Fibroblast of lung (primary cell): Measurements from ENCODE around the gene SPTY2D1. TPM values are rescaled to one million over a fixed set of nuclear protein-coding genes. Genes with fewer than 3 reads are reported as not detected.

Experiments used
- DNase-seq, 2 donors: peaks; one replicate each; pipeline versions ENCODE4 v3.0.0 to v3.0.0-alpha.2; 2010; ENCODE audit warnings: low read depth in 2 of 2
- H2AFZ ChIP-seq: 2 replicates; pipeline ENCODE4 v1.5.1; 2012; ENCODE audit warnings: low read length, control low read depth, inconsistent platforms
- H3K27ac ChIP-seq: 2 replicates; pipeline ENCODE4 v1.5.1; 2011; ENCODE audit warnings: low read length, control low read depth; ENCODE audit not compliant: insufficient read depth
- H3K27me3 ChIP-seq: 2 replicates; pipeline ENCODE4 v1.5.1; 2011; ENCODE audit warnings: mild to moderate bottlenecking, low read length; ENCODE audit not compliant: control insufficient read depth, insufficient read depth
- H3K36me3 ChIP-seq: 2 replicates; pipeline ENCODE4 v1.5.1; 2011; ENCODE audit warnings: low read length; ENCODE audit not compliant: control insufficient read depth, insufficient read depth
- H3K4me1 ChIP-seq: 2 replicates; pipeline ENCODE4 v1.5.1; 2011; ENCODE audit warnings: low read length; ENCODE audit not compliant: control insufficient read depth, insufficient read depth; ENCODE audit errors: extremely low read depth
- H3K4me2 ChIP-seq: 2 replicates; pipeline ENCODE4 v1.5.1; 2011; ENCODE audit warnings: low read length, control low read depth; ENCODE audit not compliant: insufficient read depth; ENCODE audit errors: extremely low read depth
- H3K4me3 ChIP-seq, 4 experiments: fragments of 200-600 bp in 1 of 4; sonication (generic) in 1 of 4; replicated peaks in 1 of 4; 2 replicates each; pipeline ENCODE4 v1.5.1; 2011 to 2016; ENCODE audit warnings: low read length in 4 of 4, low read depth in 3 of 4, mild to moderate bottlenecking in 3 of 4, control low read depth in 2 of 4, inconsistent platforms in 1 of 4, mixed read lengths in 1 of 4; ENCODE audit not compliant: insufficient read depth in 1 of 4; ENCODE audit errors: control extremely low read depth in 1 of 4
- H3K79me2 ChIP-seq: 2 replicates; pipeline ENCODE4 v1.5.1; 2012; ENCODE audit warnings: mild to moderate bottlenecking, low read length, inconsistent platforms; ENCODE audit not compliant: control insufficient read depth, insufficient read depth
- H3K9ac ChIP-seq: 2 replicates; pipeline ENCODE4 v1.5.1; 2011; ENCODE audit warnings: mild to moderate bottlenecking, low read length, control low read depth; ENCODE audit not compliant: insufficient read depth
- H3K9me3 ChIP-seq: 2 replicates; pipeline ENCODE4 v1.5.1; 2012; ENCODE audit warnings: low read depth, low read length; ENCODE audit not compliant: control insufficient read depth, insufficient read depth
- H4K20me1 ChIP-seq: 2 replicates; pipeline ENCODE4 v1.5.1; 2011; ENCODE audit warnings: low read length; ENCODE audit not compliant: control insufficient read depth, insufficient read depth; ENCODE audit errors: extremely low read depth
- EZH2 ChIP-seq: IDR thresholded peaks from 2 replicates; pipeline ENCODE4 v1.5.1; 2012; ENCODE audit warnings: low read length, control low read depth, mild to moderate bottlenecking; ENCODE audit errors: missing control alignments
- polyA plus RNA-seq, 2 donors: library from polyadenylated mRNA; depleted of rRNA in 1 of 2; stranded (reverse) in 1 of 2; unstranded in 1 of 2; fragments of >200 nt; gene quantifications; 2 replicates each; pipeline ENCODE4 v1.2.1, GENCODE V29; 2011 to 2012; ENCODE audit warnings: missing spikeins in 1 of 2
- total RNA-seq: library from RNA; depleted of rRNA; stranded (reverse); fragments of >200 nt; gene quantifications from 2 replicates; pipeline ENCODE4 v1.2.1, GENCODE V29; 2014
- TF ChIP-seq, protein P1 (sequence below), 2 donors: IDR thresholded peaks in 1 of 2; conservative IDR thresholded peaks in 1 of 2; 1 replicate in 1 of 2; 2 replicates in 1 of 2; pipeline ENCODE4 v1.5.1; 2011 to 2012; ENCODE audit warnings: low read length in 2 of 2, control low read depth in 1 of 2, inconsistent platforms in 1 of 2, low read depth in 1 of 2, mild to moderate bottlenecking in 1 of 2

The SPTY2D1 gene
- total and polyA plus RNA-seq, 2 donors (not counting 1 experiment from before 2014, with no cell fraction given), result 14.0 to 23.8 TPM

DNA sequence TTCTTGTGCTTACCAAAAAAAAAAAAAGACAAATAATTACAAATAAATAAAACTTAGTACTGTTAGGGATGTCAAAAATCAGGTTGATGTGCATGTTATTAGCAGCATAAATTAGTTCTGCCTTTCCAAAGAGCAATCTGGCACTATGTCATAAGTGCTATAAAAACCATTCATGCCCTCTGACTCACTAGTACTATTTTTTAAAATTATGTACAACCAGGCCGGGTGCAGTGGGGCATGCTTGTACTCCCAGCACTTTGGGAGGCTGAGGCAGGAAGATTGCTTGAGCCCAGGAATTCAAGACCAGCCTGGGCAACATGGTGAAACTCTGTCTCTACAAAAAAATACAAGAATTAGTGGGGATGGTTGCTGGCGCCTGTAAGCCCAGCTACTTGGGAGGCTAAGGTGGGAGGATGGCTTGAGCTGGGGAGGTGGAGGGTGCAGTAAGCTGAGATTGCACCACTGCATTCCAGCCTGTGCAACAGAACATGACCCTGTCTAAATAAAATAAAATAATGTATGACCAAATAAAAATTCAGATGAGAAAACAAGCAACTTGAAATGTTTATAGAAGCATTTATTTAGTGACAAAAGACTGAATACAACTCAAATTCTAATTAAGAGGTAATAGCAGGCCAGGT lies 70.9 kb downstream of the SPTY2D1 start:
- Histone ChIP-seq H2AFZ (no peak overlapping the region), H3K4me2 (no peak overlapping the region), H4K20me1 (no peaks in the 10 kb centered on the region), H3K36me3 (no peaks in the 10 kb centered on the region), H3K27ac (no peak overlapping the region), H3K79me2 (no peaks in the 10 kb centered on the region), H3K9ac (no peak overlapping the region), H3K4me3 (no peak overlapping the region), H3K9me3 (no peaks in the 10 kb centered on the region), H3K4me1 (no peaks in the 10 kb centered on the region), H3K27me3 (no peaks in the 10 kb centered on the region)
- DNase-seq, result no peak
- TF ChIP-seq EZH2, result no peak
- TF ChIP-seq, protein P1, sequence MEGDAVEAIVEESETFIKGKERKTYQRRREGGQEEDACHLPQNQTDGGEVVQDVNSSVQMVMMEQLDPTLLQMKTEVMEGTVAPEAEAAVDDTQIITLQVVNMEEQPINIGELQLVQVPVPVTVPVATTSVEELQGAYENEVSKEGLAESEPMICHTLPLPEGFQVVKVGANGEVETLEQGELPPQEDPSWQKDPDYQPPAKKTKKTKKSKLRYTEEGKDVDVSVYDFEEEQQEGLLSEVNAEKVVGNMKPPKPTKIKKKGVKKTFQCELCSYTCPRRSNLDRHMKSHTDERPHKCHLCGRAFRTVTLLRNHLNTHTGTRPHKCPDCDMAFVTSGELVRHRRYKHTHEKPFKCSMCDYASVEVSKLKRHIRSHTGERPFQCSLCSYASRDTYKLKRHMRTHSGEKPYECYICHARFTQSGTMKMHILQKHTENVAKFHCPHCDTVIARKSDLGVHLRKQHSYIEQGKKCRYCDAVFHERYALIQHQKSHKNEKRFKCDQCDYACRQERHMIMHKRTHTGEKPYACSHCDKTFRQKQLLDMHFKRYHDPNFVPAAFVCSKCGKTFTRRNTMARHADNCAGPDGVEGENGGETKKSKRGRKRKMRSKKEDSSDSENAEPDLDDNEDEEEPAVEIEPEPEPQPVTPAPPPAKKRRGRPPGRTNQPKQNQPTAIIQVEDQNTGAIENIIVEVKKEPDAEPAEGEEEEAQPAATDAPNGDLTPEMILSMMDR (conservative IDR thresholded peaks at IDR 0.05 in 1 of 2, IDR thresholded peaks at IDR 0.05 in 1 of 2; ENCODE audit: low read depth in 1 of 2, low read length in 2 of 2), result no peak

Other genes starting within 250 kb of the SPTY2D1 start
- 202 and 309 TPM in 2 replicates for gene LDHA, start 239.8 kb downstream of the SPTY2D1 start, total RNA-seq
- gene LDHA, start 239.8 kb downstream of the SPTY2D1 start, polyA plus RNA-seq, result 1,113 and 1,626 TPM in 2 replicates
- not detected in 2 replicates for gene LDHC, start 222.0 kb downstream of the SPTY2D1 start, total RNA-seq
- 0.08 and 1.9 TPM in 2 replicates for gene LDHC, start 222.0 kb downstream of the SPTY2D1 start, polyA plus RNA-seq
- not detected in 2 replicates for gene LDHAL6A, start 178.5 kb downstream of the SPTY2D1 start, total RNA-seq
- gene LDHAL6A, start 178.5 kb downstream of the SPTY2D1 start, polyA plus RNA-seq, result not detected in 2 replicates
- gene TSG101, start 107.4 kb downstream of the SPTY2D1 start, total RNA-seq, result 55.2 and 78.4 TPM in 2 replicates
- 132 and 146 TPM in 2 replicates for gene TSG101, start 107.4 kb downstream of the SPTY2D1 start, polyA plus RNA-seq
- gene UEVLD, start 45.6 kb downstream of the SPTY2D1 start, total RNA-seq, result 22.1 and 25.9 TPM in 2 replicates
- 25.4 and 29.0 TPM in 2 replicates for gene UEVLD, start 45.6 kb downstream of the SPTY2D1 start, polyA plus RNA-seq
- 0.50 and 0.51 TPM in 2 replicates for gene MISFA, start 34.6 kb downstream of the SPTY2D1 start, total RNA-seq
- 1.4 and 1.7 TPM in 2 replicates for gene MISFA, start 34.6 kb downstream of the SPTY2D1 start, polyA plus RNA-seq
- gene TMEM86A, start 64.4 kb upstream of the SPTY2D1 start, total RNA-seq, result 0.77 and 0.83 TPM in 2 replicates
- gene TMEM86A, start 64.4 kb upstream of the SPTY2D1 start, polyA plus RNA-seq, result 0.16 and 0.21 TPM in 2 replicates
- gene IGSF22, start 91.8 kb upstream of the SPTY2D1 start, total RNA-seq, result under 0.01 TPM in 2 replicates
- not detected in 2 replicates for gene IGSF22, start 91.8 kb upstream of the SPTY2D1 start, polyA plus RNA-seq
- gene PTPN5, start 157.5 kb upstream of the SPTY2D1 start, total RNA-seq, result not detected in 2 replicates
- gene PTPN5, start 157.5 kb upstream of the SPTY2D1 start, polyA plus RNA-seq, result not detected in 2 replicates